ENCODE results near the gene OVOL1.

The OVOL1 gene

DNA sequence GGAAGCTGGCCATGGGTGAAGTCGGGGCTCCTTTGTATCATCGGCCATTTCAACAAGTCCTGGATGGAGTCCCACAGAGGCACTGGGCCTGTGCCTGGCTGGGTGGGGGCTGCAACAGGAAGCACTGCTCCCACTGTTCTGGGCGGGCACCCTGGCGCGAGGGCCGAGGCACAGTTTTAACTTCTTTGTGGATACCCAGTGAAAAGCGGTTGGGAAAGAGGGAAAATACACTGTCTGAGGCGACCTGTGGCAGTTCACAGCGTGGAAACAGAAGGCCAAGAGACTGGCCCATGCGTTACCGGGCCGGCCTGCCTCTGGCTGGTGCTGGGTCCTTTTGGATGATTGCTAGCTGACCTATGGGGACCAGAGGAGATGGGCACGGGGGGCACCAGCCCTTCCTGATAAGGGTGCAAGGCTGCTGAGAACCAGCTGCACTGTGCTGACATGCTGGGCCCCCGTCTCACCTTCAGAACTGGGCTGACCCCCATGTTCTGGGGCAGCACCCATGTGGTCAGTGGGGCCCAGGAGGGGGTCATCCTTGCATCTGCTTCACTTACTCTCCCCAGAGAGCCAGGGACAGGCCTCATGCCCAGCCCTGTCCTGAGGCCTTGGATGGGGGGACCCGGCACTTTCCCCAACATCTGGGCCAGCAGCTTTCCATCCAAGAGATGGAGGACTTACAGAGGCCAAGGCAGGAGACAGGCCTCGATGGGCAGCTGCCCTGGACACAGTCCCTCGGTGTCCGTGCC lies 4.2 kb downstream of the OVOL1 start:
- Histone ChIP-seq H2BK5ac (ENCODE audit: low read depth, low read length, poor library complexity, severe bottlenecking) (no peak overlapping the region), H3K36me3 (ENCODE audit: control insufficient read depth in 1 of 2, insufficient read depth in 2 of 2, low read depth in 1 of 2, low read length in 2 of 2) (no peaks in the 10 kb centered on the region), H2BK15ac (ENCODE audit: low read depth, poor library complexity, severe bottlenecking) (no peak overlapping the region), H3K79me1 (replicated peaks; ENCODE audit: low read length, poor library complexity, severe bottlenecking) (no peaks in the 10 kb centered on the region), H3K4me1 (ENCODE audit: control insufficient read depth, insufficient read depth, low read depth, low read length) (peaks cover 17% of the 10 kb centered on the region), H3K27me3 (ENCODE audit: control insufficient read depth in 1 of 2, insufficient read depth in 1 of 2, low read length in 2 of 2) (peaks cover 85 to 87% of the 10 kb centered on the region in 2 experiments), H3K9ac (ENCODE audit: low read length) (no peak overlapping the region), H2BK12ac (ENCODE audit: low read length in 2 of 2) (no peak overlapping the region), H3K4me3 (ENCODE audit: insufficient read depth in 1 of 2, low read depth in 1 of 2, low read length in 2 of 2) (no peak overlapping the region), H3K4ac (ENCODE audit: low read depth in 1 of 2, low read length in 2 of 2) (no peak overlapping the region), H3K27ac (ENCODE audit: low read length, poor library complexity, severe bottlenecking) (no peak overlapping the region), H3K9me3 (ENCODE audit: control insufficient read depth, low read length) (no peaks in the 10 kb centered on the region), H2AK5ac (ENCODE audit: low read length, severe bottlenecking) (no peak overlapping the region), H2BK120ac (ENCODE audit: low read depth, low read length) (no peak overlapping the region), H3K18ac (ENCODE audit: low read depth in 1 of 2, low read length in 2 of 2) (no peak overlapping the region), H2AFZ (ENCODE audit: low read depth, low read length) (no peak overlapping the region), H3K23ac (ENCODE audit: low read length in 2 of 2) (no peak overlapping the region), H4K8ac (ENCODE audit: low read length) (no peak overlapping the region), H3K14ac (ENCODE audit: low read length in 2 of 2) (no peak overlapping the region), H3K4me2 (ENCODE audit: low read length, poor library complexity, severe bottlenecking) (no peak overlapping the region), H4K91ac (ENCODE audit: low read length) (no peak overlapping the region)
- 85% methylated on average over 18 of the region's 18 CpGs for WGBS
- no peak for DNase-seq

DNA sequence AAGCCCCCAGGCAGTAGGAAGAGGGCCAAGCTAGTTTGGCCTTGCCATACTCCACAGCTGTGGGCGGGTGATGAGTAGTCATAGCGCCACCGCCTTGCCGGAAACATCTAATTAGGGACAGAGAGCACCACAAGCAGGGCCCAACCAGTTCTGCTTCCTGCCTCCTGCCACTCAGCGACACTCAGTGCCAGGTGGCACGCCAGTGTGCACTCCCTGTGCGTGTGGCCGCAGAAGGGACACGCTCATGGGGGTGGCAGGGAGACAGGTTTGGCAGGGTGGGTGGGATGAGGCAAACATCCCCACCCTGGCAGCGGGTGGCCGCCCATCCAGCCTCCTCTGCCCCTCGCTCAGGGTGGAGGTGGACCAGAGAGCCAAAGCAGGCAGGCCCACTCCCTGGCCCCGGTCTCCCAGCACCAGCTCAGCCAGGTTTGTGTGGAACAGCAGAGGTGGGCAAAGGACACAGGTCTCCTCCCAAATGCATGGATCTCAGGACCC lies 4.9 kb downstream of the OVOL1 start:
- H3K79me1 ChIP-seq (replicated peaks; ENCODE audit: low read length, poor library complexity, severe bottlenecking), result no peaks in the 10 kb centered on the region
- no peak overlapping the region for H2BK120ac ChIP-seq (ENCODE audit: low read depth, low read length)
- WGBS, result 82% methylated on average over 13 of the region's 13 CpGs
- no peak overlapping the region for H2BK5ac ChIP-seq (ENCODE audit: low read depth, low read length, poor library complexity, severe bottlenecking)
- DNase-seq, result no peak
- H3K27ac ChIP-seq (ENCODE audit: low read length, poor library complexity, severe bottlenecking), result no peak overlapping the region
- H3K36me3 ChIP-seq (ENCODE audit: control insufficient read depth in 1 of 2, insufficient read depth in 2 of 2, low read depth in 1 of 2, low read length in 2 of 2), result no peaks in the 10 kb centered on the region
- no peak overlapping the region for H3K4ac ChIP-seq (ENCODE audit: low read depth in 1 of 2, low read length in 2 of 2)
- no peak overlapping the region for H2AK5ac ChIP-seq (ENCODE audit: low read length, severe bottlenecking)
- H3K4me3 ChIP-seq (ENCODE audit: insufficient read depth in 1 of 2, low read depth in 1 of 2, low read length in 2 of 2), result no peak overlapping the region
- peaks cover 85 to 90% of the 10 kb centered on the region in 2 experiments for H3K27me3 ChIP-seq (ENCODE audit: control insufficient read depth in 1 of 2, insufficient read depth in 1 of 2, low read length in 2 of 2)
- H2AFZ ChIP-seq (ENCODE audit: low read depth, low read length), result no peak overlapping the region
- no peak overlapping the region for H2BK15ac ChIP-seq (ENCODE audit: low read depth, poor library complexity, severe bottlenecking)
- no peak overlapping the region for H4K8ac ChIP-seq (ENCODE audit: low read length)
- no peaks in the 10 kb centered on the region for H3K9me3 ChIP-seq (ENCODE audit: control insufficient read depth, low read length)
- no peak overlapping the region for H3K18ac ChIP-seq (ENCODE audit: low read depth in 1 of 2, low read length in 2 of 2)
- H3K4me2 ChIP-seq (ENCODE audit: low read length, poor library complexity, severe bottlenecking), result no peak overlapping the region
- H4K91ac ChIP-seq (ENCODE audit: low read length), result no peak overlapping the region
- H3K23ac ChIP-seq (ENCODE audit: low read length in 2 of 2), result no peak overlapping the region
- H3K4me1 ChIP-seq (ENCODE audit: control insufficient read depth, insufficient read depth, low read depth, low read length), result peaks cover 14% of the 10 kb centered on the region
- H3K14ac ChIP-seq (ENCODE audit: low read length in 2 of 2), result no peak overlapping the region
- H2BK12ac ChIP-seq (ENCODE audit: low read length in 2 of 2), result no peak overlapping the region
- H3K9ac ChIP-seq (ENCODE audit: low read length), result no peak overlapping the region

DNA sequence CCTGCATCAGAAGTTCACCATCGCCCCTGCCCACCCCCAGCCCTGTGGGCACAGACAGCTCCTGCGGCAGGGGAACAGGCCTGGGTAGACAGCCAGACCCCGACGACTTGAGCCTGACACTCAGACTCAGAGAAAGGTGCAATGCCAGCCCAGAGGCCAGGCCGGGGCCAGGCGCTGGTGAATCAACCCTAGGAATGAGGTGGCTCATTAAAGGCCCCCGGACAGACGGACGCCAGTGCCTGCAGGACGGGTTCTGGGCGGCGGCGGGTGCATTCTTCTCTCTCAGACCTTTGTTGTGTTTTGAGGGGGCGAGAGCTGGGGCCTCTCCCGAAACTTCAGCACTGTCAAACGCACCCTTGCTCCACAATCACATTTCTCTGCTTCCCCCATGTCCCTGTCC lies 5.6 kb downstream of the OVOL1 start:
- H4K91ac ChIP-seq (ENCODE audit: low read length), result no peak overlapping the region
- no peaks in the 10 kb centered on the region for H3K36me3 ChIP-seq (ENCODE audit: control insufficient read depth in 1 of 2, insufficient read depth in 2 of 2, low read depth in 1 of 2, low read length in 2 of 2)
- H3K4me3 ChIP-seq (ENCODE audit: insufficient read depth in 1 of 2, low read depth in 1 of 2, low read length in 2 of 2), result no peak overlapping the region
- no peak overlapping the region for H2BK5ac ChIP-seq (ENCODE audit: low read depth, low read length, poor library complexity, severe bottlenecking)
- H3K9ac ChIP-seq (ENCODE audit: low read length), result no peak overlapping the region
- 77% methylated on average over 11 of the region's 16 CpGs for WGBS
- no peak overlapping the region for H2BK12ac ChIP-seq (ENCODE audit: low read length in 2 of 2)
- H3K4me1 ChIP-seq (ENCODE audit: control insufficient read depth, insufficient read depth, low read depth, low read length), result peaks cover 8% of the 10 kb centered on the region
- no peak overlapping the region for H3K4ac ChIP-seq (ENCODE audit: low read depth in 1 of 2, low read length in 2 of 2)
- no peak overlapping the region for H3K4me2 ChIP-seq (ENCODE audit: low read length, poor library complexity, severe bottlenecking)
- no peak overlapping the region for H4K8ac ChIP-seq (ENCODE audit: low read length)
- H3K14ac ChIP-seq (ENCODE audit: low read length in 2 of 2), result no peak overlapping the region
- no peaks in the 10 kb centered on the region for H3K9me3 ChIP-seq (ENCODE audit: control insufficient read depth, low read length)
- no peak overlapping the region for H2BK15ac ChIP-seq (ENCODE audit: low read depth, poor library complexity, severe bottlenecking)
- H2AFZ ChIP-seq (ENCODE audit: low read depth, low read length), result no peak overlapping the region
- no peaks in the 10 kb centered on the region for H3K79me1 ChIP-seq (replicated peaks; ENCODE audit: low read length, poor library complexity, severe bottlenecking)
- H3K27me3 ChIP-seq (ENCODE audit: control insufficient read depth in 1 of 2, insufficient read depth in 1 of 2, low read length in 2 of 2), result peaks cover 80 to 92% of the 10 kb centered on the region in 2 experiments
- H2AK5ac ChIP-seq (ENCODE audit: low read length, severe bottlenecking), result no peak overlapping the region
- H3K23ac ChIP-seq (ENCODE audit: low read length in 2 of 2), result no peak overlapping the region
- no peak overlapping the region for H3K18ac ChIP-seq (ENCODE audit: low read depth in 1 of 2, low read length in 2 of 2)
- H2BK120ac ChIP-seq (ENCODE audit: low read depth, low read length), result no peak overlapping the region
- no peak overlapping the region for H3K27ac ChIP-seq (ENCODE audit: low read length, poor library complexity, severe bottlenecking)
- no peak for DNase-seq

DNA sequence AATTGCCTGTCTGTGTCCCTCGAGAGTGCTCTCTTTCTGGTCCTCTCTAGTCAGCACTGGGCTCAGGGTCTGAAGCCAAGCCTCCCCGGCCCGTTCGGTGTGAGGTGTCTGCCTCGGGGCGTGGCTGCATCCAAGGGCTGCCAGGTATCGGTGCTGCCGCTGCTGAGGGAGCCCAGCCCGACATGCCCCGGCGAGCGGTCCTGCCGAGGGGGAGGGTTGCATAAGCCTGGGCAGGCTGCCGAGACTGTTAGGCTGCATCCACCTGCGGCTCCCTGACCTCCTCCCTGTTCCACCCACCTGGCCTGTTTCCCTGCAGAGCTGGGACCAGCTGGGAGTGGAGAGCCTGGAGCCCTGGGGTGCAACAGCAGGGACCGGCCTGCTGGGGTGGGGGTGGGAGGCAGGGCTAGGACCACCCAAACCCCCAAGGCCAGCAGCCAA lies 6.3 kb downstream of the OVOL1 start:
- no peak overlapping the region for H3K4ac ChIP-seq (ENCODE audit: low read depth in 1 of 2, low read length in 2 of 2)

More for the DNA sequence above, 6.3 kb downstream of the OVOL1 start:
- H3K18ac ChIP-seq (ENCODE audit: low read depth in 1 of 2, low read length in 2 of 2), result no peak overlapping the region
- peaks cover 3% of the 10 kb centered on the region for H3K4me1 ChIP-seq (ENCODE audit: control insufficient read depth, insufficient read depth, low read depth, low read length)
- H2BK15ac ChIP-seq (ENCODE audit: low read depth, poor library complexity, severe bottlenecking), result no peak overlapping the region
- WGBS, result 85% methylated on average over 11 of the region's 16 CpGs
- H3K36me3 ChIP-seq (ENCODE audit: control insufficient read depth in 1 of 2, insufficient read depth in 2 of 2, low read depth in 1 of 2, low read length in 2 of 2), result no peaks in the 10 kb centered on the region
- no peak for DNase-seq
- H3K27me3 ChIP-seq (ENCODE audit: control insufficient read depth in 1 of 2, insufficient read depth in 1 of 2, low read length in 2 of 2), result peaks cover 81 to 93% of the 10 kb centered on the region in 2 experiments
- no peak overlapping the region for H3K4me3 ChIP-seq (ENCODE audit: insufficient read depth in 1 of 2, low read depth in 1 of 2, low read length in 2 of 2)
- H3K14ac ChIP-seq (ENCODE audit: low read length in 2 of 2), result no peak overlapping the region
- H4K8ac ChIP-seq (ENCODE audit: low read length), result no peak overlapping the region
- no peak overlapping the region for H2AFZ ChIP-seq (ENCODE audit: low read depth, low read length)
- no peak overlapping the region for H2BK12ac ChIP-seq (ENCODE audit: low read length in 2 of 2)
- H3K9ac ChIP-seq (ENCODE audit: low read length), result no peak overlapping the region
- H2BK5ac ChIP-seq (ENCODE audit: low read depth, low read length, poor library complexity, severe bottlenecking), result no peak overlapping the region
- no peaks in the 10 kb centered on the region for H3K79me1 ChIP-seq (replicated peaks; ENCODE audit: low read length, poor library complexity, severe bottlenecking)
- no peak overlapping the region for H2BK120ac ChIP-seq (ENCODE audit: low read depth, low read length)
- no peak overlapping the region for H3K4me2 ChIP-seq (ENCODE audit: low read length, poor library complexity, severe bottlenecking)
- H2AK5ac ChIP-seq (ENCODE audit: low read length, severe bottlenecking), result no peak overlapping the region
- H4K91ac ChIP-seq (ENCODE audit: low read length), result no peak overlapping the region
- no peaks in the 10 kb centered on the region for H3K9me3 ChIP-seq (ENCODE audit: control insufficient read depth, low read length)
- no peak overlapping the region for H3K23ac ChIP-seq (ENCODE audit: low read length in 2 of 2)
- H3K27ac ChIP-seq (ENCODE audit: low read length, poor library complexity, severe bottlenecking), result no peak overlapping the region
